H1 (cell line): Measurements from ENCODE around the gene UBE2Q2. TPM values are rescaled to one million over a fixed set of nuclear protein-coding genes. Genes with fewer than 3 reads are reported as not detected.

Source experiments
- CTCF ChIA-PET: fragments of 300-600 bp; sonication (Branson Sonifier 250); formaldehyde crosslinking; loops from one replicate; lab custom pipeline; 2021; ENCODE audit not compliant: partially characterized antibody; lab: Charles Lee
- POLR2A ChIA-PET: fragments of 300-600 bp; sonication (Branson Sonifier 250); formaldehyde crosslinking; loops from one replicate; lab custom pipeline; 2021; ENCODE audit warnings: inconsistent platforms; ENCODE audit not compliant: partially characterized antibody; lab: Charles Lee
- DNase-seq, 2 experiments: peaks; one replicate each; pipeline versions ENCODE4 v3.0.0 to v3.0.0-alpha.2; 2010 to 2022; ENCODE audit warnings: low spot score in 2 of 2, low read depth in 1 of 2, mixed read lengths in 1 of 2
- FAIRE-seq: peaks from 2 replicates; lab custom pipeline; 2011; peaks lifted over from hg19 to GRCh38; lab: Jason Lieb, UNC
- H2AFZ ChIP-seq: 2 replicates; pipeline ENCODE4 v1.8.1; 2012; ENCODE audit warnings: low read length, inconsistent platforms
- H2AK5ac ChIP-seq: 2 replicates; pipeline ENCODE4 v1.6.1; 2013; ENCODE audit warnings: low read depth, low read length
- H2BK120ac ChIP-seq: replicated peaks from 2 replicates; pipeline ENCODE3; 2013; ENCODE audit warnings: low read depth, low read length, inconsistent platforms
- H2BK12ac ChIP-seq: 2 replicates; pipeline ENCODE4 v1.6.1; 2013; ENCODE audit warnings: low read depth, low read length
- H2BK15ac ChIP-seq: 2 replicates; pipeline ENCODE4 v1.6.1; 2013; ENCODE audit warnings: low read length
- H2BK20ac ChIP-seq: 2 replicates; pipeline ENCODE4 v1.6.1; 2013; ENCODE audit warnings: low read length
- H2BK5ac ChIP-seq: 2 replicates; pipeline ENCODE4 v1.6.1; 2013; ENCODE audit warnings: low read depth, low read length
- H3K14ac ChIP-seq: 2 replicates; pipeline ENCODE4 v1.6.1; 2013; ENCODE audit warnings: inconsistent platforms; ENCODE audit not compliant: insufficient read length
- H3K18ac ChIP-seq: 2 replicates; pipeline ENCODE4 v1.6.1; 2013; ENCODE audit warnings: low read length; ENCODE audit errors: extremely low read depth
- H3K23ac ChIP-seq: 2 replicates; pipeline ENCODE4 v1.6.1; 2013; ENCODE audit warnings: inconsistent platforms; ENCODE audit not compliant: insufficient read length
- H3K23me2 ChIP-seq: 2 replicates; pipeline ENCODE4 v1.6.1; 2013; ENCODE audit warnings: low read depth, low read length
- H3K27ac ChIP-seq: 2 replicates; pipeline ENCODE4 v1.6.1; 2011; ENCODE audit warnings: low read depth, low read length, inconsistent platforms
- H3K27me3 ChIP-seq, 4 experiments: replicated peaks in 1 of 4; 1 replicate in 1 of 4; 2 replicates in 3 of 4; pipeline versions ENCODE4 v1.6.1 to v1.8.1; 2011 to 2013; ENCODE audit warnings: low read length in 3 of 4, mild to moderate bottlenecking in 3 of 4, inconsistent platforms in 2 of 4, mixed read lengths in 2 of 4, moderate library complexity in 1 of 4; ENCODE audit not compliant: control insufficient read depth in 3 of 4, insufficient read depth in 3 of 4; ENCODE audit errors: extremely low read depth in 1 of 4
- H3K36me3 ChIP-seq, 4 experiments: 2 replicates each; pipeline versions ENCODE4 v1.6.1 to v1.8.1; 2011 to 2013; ENCODE audit warnings: mild to moderate bottlenecking in 4 of 4, low read length in 3 of 4, moderate library complexity in 2 of 4, control low read depth in 1 of 4, inconsistent platforms in 1 of 4; ENCODE audit not compliant: insufficient read depth in 4 of 4, control insufficient read depth in 2 of 4
- H3K4ac ChIP-seq: replicated peaks from 2 replicates; pipeline ENCODE3; 2013; ENCODE audit warnings: low read length, low read depth, mixed read lengths, inconsistent platforms; ENCODE audit not compliant: insufficient read length
- H3K4me1 ChIP-seq, 4 experiments: replicated peaks in 1 of 4; 1 replicate in 1 of 4; 2 replicates in 3 of 4; pipeline versions ENCODE4 v1.6.1 to v1.8.1; 2011 to 2013; ENCODE audit warnings: low read length in 3 of 4, inconsistent platforms in 2 of 4, mixed read lengths in 1 of 4; ENCODE audit not compliant: insufficient read depth in 4 of 4, control insufficient read depth in 3 of 4
- H3K4me2 ChIP-seq, 2 experiments: 2 replicates each; pipeline versions ENCODE4 v1.6.1 to v1.8.1; 2011 to 2013; ENCODE audit warnings: low read depth in 2 of 2, low read length in 2 of 2, control low read depth in 1 of 2, inconsistent platforms in 1 of 2, mild to moderate bottlenecking in 1 of 2; ENCODE audit not compliant: insufficient read depth in 1 of 2
- H3K4me3 ChIP-seq, 4 experiments: fragments of 200-600, 300-600 bp in 1 of 4; sonication (generic), shearing (Covaris generic), sonication (Bioruptor Twin) in 1 of 4; 2 replicates each; pipeline versions ENCODE4 v1.5.1 to v1.8.1; 2011 to 2016; ENCODE audit warnings: low read length in 4 of 4, low read depth in 3 of 4, control low read depth in 2 of 4, inconsistent platforms in 2 of 4, mild to moderate bottlenecking in 2 of 4, mixed read lengths in 1 of 4, moderate library complexity in 1 of 4; ENCODE audit not compliant: insufficient read depth in 2 of 4; ENCODE audit errors: extremely low read depth in 1 of 4
- H3K56ac ChIP-seq: replicated peaks from 2 replicates; pipeline ENCODE3; 2013; ENCODE audit warnings: low read depth, mild to moderate bottlenecking, mixed read lengths, low read length, inconsistent platforms; ENCODE audit not compliant: insufficient read length
- H3K79me1 ChIP-seq: 2 replicates; pipeline ENCODE4 v1.6.1; 2013; ENCODE audit warnings: low read depth, low read length, control low read depth
- H3K79me2 ChIP-seq, 2 experiments: 2 replicates each; pipeline versions ENCODE4 v1.6.1 to v1.8.1; 2012 to 2013; ENCODE audit warnings: low read length in 2 of 2, mild to moderate bottlenecking in 2 of 2, inconsistent platforms in 1 of 2; ENCODE audit not compliant: insufficient read depth in 2 of 2, control insufficient read depth in 1 of 2
- H3K9ac ChIP-seq, 4 experiments: replicated peaks in 1 of 4; 1 replicate in 1 of 4; 2 replicates in 3 of 4; pipeline versions ENCODE4 v1.6.1 to v1.8.1; 2011 to 2013; ENCODE audit warnings: low read depth in 3 of 4, low read length in 3 of 4, control low read depth in 2 of 4, mild to moderate bottlenecking in 2 of 4, moderate library complexity in 2 of 4, inconsistent platforms in 1 of 4; ENCODE audit errors: extremely low read depth in 1 of 4
- H3K9me3 ChIP-seq, 2 experiments: 2 replicates each; pipeline versions ENCODE4 v1.6.1 to v1.8.1; 2012 to 2013; ENCODE audit warnings: mild to moderate bottlenecking in 2 of 2, moderate library complexity in 2 of 2, control low read depth in 1 of 2, inconsistent platforms in 1 of 2, low read depth in 1 of 2, low read length in 1 of 2, mixed read lengths in 1 of 2; ENCODE audit not compliant: insufficient read depth in 2 of 2
- H4K20me1 ChIP-seq, 2 experiments: replicated peaks in 1 of 2; 2 replicates each; pipeline versions ENCODE3 to v1.8.1; 2011 to 2013; ENCODE audit warnings: inconsistent platforms in 2 of 2, low read length in 2 of 2, mild to moderate bottlenecking in 1 of 2; ENCODE audit not compliant: insufficient read depth in 2 of 2, control insufficient read depth in 1 of 2
- H4K5ac ChIP-seq: 2 replicates; pipeline ENCODE4 v1.6.1; 2013; ENCODE audit warnings: low read length, low read depth, mixed read lengths, inconsistent platforms; ENCODE audit not compliant: insufficient read length
- H4K8ac ChIP-seq: 2 replicates; pipeline ENCODE4 v1.8.0; 2013; ENCODE audit warnings: mild to moderate bottlenecking, moderate library complexity, low read length, inconsistent platforms; ENCODE audit not compliant: insufficient read depth; ENCODE audit errors: extremely low read depth
- H4K91ac ChIP-seq: replicated peaks from 2 replicates; pipeline ENCODE3; 2013; ENCODE audit warnings: low read length, mixed read lengths, inconsistent platforms; ENCODE audit not compliant: insufficient read length
- BCL11A ChIP-seq, 2 experiments: IDR thresholded peaks; one replicate each; pipeline ENCODE4 v1.6.1; 2011; ENCODE audit warnings: low read depth in 2 of 2, low read length in 2 of 2, mild to moderate bottlenecking in 2 of 2
- HDAC2 ChIP-seq, 2 experiments: fragments of 300-600 bp in 1 of 2; sonication (generic) in 1 of 2; IDR thresholded peaks; 2 replicates each; pipeline ENCODE4 v1.6.1; 2011 to 2012; ENCODE audit warnings: low read depth in 2 of 2, low read length in 2 of 2, mild to moderate bottlenecking in 2 of 2, moderate library complexity in 2 of 2, borderline replicate concordance in 1 of 2, inconsistent platforms in 1 of 2
- KDM4A ChIP-seq: IDR thresholded peaks from one replicate; pipeline ENCODE4 v1.7.1; 2012; ENCODE audit warnings: low read depth, mild to moderate bottlenecking, moderate library complexity, low read length, inconsistent platforms; ENCODE audit not compliant: severe bottlenecking
- KDM5A ChIP-seq: fragments of 200-600 bp; IDR thresholded peaks from 2 replicates; pipeline ENCODE4 v1.7.1; 2012; ENCODE audit warnings: mild to moderate bottlenecking, low read length, inconsistent platforms, mixed read lengths
- POU5F1 ChIP-seq: IDR thresholded peaks from 2 replicates; pipeline ENCODE4 v1.6.1; 2011; ENCODE audit warnings: low read depth, mild to moderate bottlenecking, low read length, moderate library complexity
- RAD21 ChIP-seq, 2 experiments: IDR thresholded peaks in 1 of 2; conservative IDR thresholded peaks in 1 of 2; 2 replicates each; pipeline ENCODE4 v1.6.1; 2011; ENCODE audit warnings: low read depth in 2 of 2, low read length in 2 of 2, improper control_type of control experiment in 1 of 2, inconsistent platforms in 1 of 2, mild to moderate bottlenecking in 1 of 2, moderate library complexity in 1 of 2
- RXRA ChIP-seq: IDR thresholded peaks from 2 replicates; pipeline ENCODE4 v1.6.1; 2011; ENCODE audit warnings: low read depth, mild to moderate bottlenecking, low read length, moderate library complexity; ENCODE audit not compliant: insufficient read depth
- SIRT6 ChIP-seq: IDR thresholded peaks from one replicate; pipeline ENCODE4 v1.7.1; 2012; ENCODE audit warnings: low read length, inconsistent platforms
- SP1 ChIP-seq: IDR thresholded peaks from 2 replicates; pipeline ENCODE4 v1.6.1; 2011; ENCODE audit warnings: low read depth, low read length
- SRF ChIP-seq: IDR thresholded peaks from 2 replicates; pipeline ENCODE4 v1.6.1; 2011; ENCODE audit warnings: mild to moderate bottlenecking, low read depth, low read length, moderate library complexity
- SUZ12 ChIP-seq: fragments of 200-600 bp; sonication (generic); IDR thresholded peaks from 2 replicates; pipeline ENCODE4 v1.6.1; 2012; ENCODE audit warnings: mild to moderate bottlenecking, inconsistent platforms, low read length, moderate library complexity, mixed read lengths
- TCF12 ChIP-seq: IDR thresholded peaks from 2 replicates; pipeline ENCODE4 v1.6.1; 2011; ENCODE audit warnings: low read depth, mild to moderate bottlenecking, low read length
- whole genome bisulfite sequencing, 2 experiments: shearing (Covaris generic) in 1 of 2; methylation state at CpG; one replicate each; pipeline versions ENCODE4 v1.1.6 to v1.1.7; 2013 to 2015; ENCODE audit warnings: low lambda C conversion rate in 2 of 2, mixed read lengths in 2 of 2, inconsistent platforms in 1 of 2, low coverage in 1 of 2, missing lambda C conversion rate in 1 of 2; ENCODE audit not compliant: insufficient replicate concordance in 2 of 2, insufficient coverage in 1 of 2, insufficient read length in 1 of 2; ENCODE audit errors: extremely low coverage in 1 of 2, missing lambda C conversion rate in 1 of 2; 5-methylcytosine and 5-hydroxymethylcytosine counted together
- polyA plus RNA-seq, 7 experiments: library from polyadenylated mRNA; depleted of rRNA in 3 of 7; stranded (reverse) in 5 of 7; unstranded in 2 of 7; fragments of >200 nt in 5 of 7; fragments of 200-250 nt in 2 of 7; gene quantifications; 1 replicate in 5 of 7; 2 replicates in 1 of 7; 4 replicates in 1 of 7; pipeline versions ENCODE4 v1.2.1 to v1.2.3, GENCODE V29; 2011 to 2013; ENCODE audit warnings: missing spikeins in 2 of 7, mixed read lengths in 2 of 7
- total RNA-seq: library from RNA; stranded (reverse); fragmentation: NEBNext Ultra II Directional; extraction: Animal tissue kit (Norgen Biotek cat#: 25700); gene quantifications from 2 replicates; pipeline ENCODE4 v1.2.1, GENCODE V29; 2021

Gene UBE2Q2
- total and polyA plus RNA-seq, 2 of the 8 experiments (the other 6 are each of a cell fraction or from before 2014, with no cell fraction given), result 10.1 to 22.7 TPM

GRCh38 chr15:75929799-75930565, 86.7 kb downstream of the UBE2Q2 start:
- H2BK15ac ChIP-seq, result no peak overlapping the region
- no peak overlapping the region for H3K4me3 ChIP-seq
- H3K79me1 ChIP-seq, result 0 out of 2 replicates have a peak, but pooled peaks cover 2% of the 10 kb centered on the region
- no peak overlapping the region for H4K8ac ChIP-seq
- H2AFZ ChIP-seq, result no peak overlapping the region
- DNase-seq, result no peak
- H3K36me3 ChIP-seq, result peaks cover 3 to 47% (median 29%) of the 10 kb centered on the region in 4 experiments
- H3K27me3 ChIP-seq, result no peaks in the 10 kb centered on the region
- H3K79me2 ChIP-seq, result peaks cover 0 to 13% of the 10 kb centered on the region in 2 experiments; a peak in 2 of 4 replicates
- no peak overlapping the region for H2BK120ac ChIP-seq
- H3K4ac ChIP-seq, result no peak overlapping the region
- no peaks in the 10 kb centered on the region for H3K9me3 ChIP-seq
- no peak overlapping the region for H3K9ac ChIP-seq
- H3K23me2 ChIP-seq, result no peaks in the 10 kb centered on the region
- H3K4me2 ChIP-seq, result no peak overlapping the region
- peaks cover 3 to 10% of the 10 kb centered on the region in 2 experiments for H4K20me1 ChIP-seq
- no peak overlapping the region for H4K91ac ChIP-seq
- no peak overlapping the region for H2AK5ac ChIP-seq
- no peak overlapping the region for H3K56ac ChIP-seq
- no peak overlapping the region for H3K18ac ChIP-seq
- peaks cover 0 to 11% (median 3%) of the 10 kb centered on the region in 4 experiments; a peak in 3 of 7 replicates for H3K4me1 ChIP-seq
- H2BK5ac ChIP-seq, result no peak overlapping the region
- no peak overlapping the region for H3K23ac ChIP-seq
- no peak overlapping the region for H3K14ac ChIP-seq
- no peak overlapping the region for H2BK12ac ChIP-seq
- WGBS, 2 experiments, result 83% methylated on average over 5 of the region's 5 CpGs; no CpG with 5 or more reads in 1 of the 2 experiments
- CTCF ChIA-PET, result interaction anchor here (0.6 to 5.1 kb wide), 39 partner anchors 8 to 1525 kb away, joined by 3 to 41 read pairs (median 4); partner anchors contain the start of gene TMEM266
- no peak overlapping the region for H4K5ac ChIP-seq
- POLR2A ChIA-PET, result interaction anchor here (0.6 kb wide), 1 partner anchor 350 kb away, joined by 3 read pairs; no protein-coding TSS in a partner anchor
- FAIRE-seq, result no peak
- H2BK20ac ChIP-seq, result no peak overlapping the region
- H3K27ac ChIP-seq, result no peak overlapping the region
- TF ChIP-seq KDM4A, result no peak
- no peak for TF ChIP-seq TCF12
- TF ChIP-seq SUZ12, result no peak
- TF ChIP-seq HDAC2 (IDR thresholded peaks at IDR 0.05; ENCODE audit: borderline replicate concordance in 1 of 2, low read depth in 2 of 2, low read length in 2 of 2), result no peak
- no peak for TF ChIP-seq RXRA
- no peak for TF ChIP-seq KDM5A
- TF ChIP-seq RAD21 (IDR thresholded peaks at IDR 0.05 in 1 of 2, conservative IDR thresholded peaks at IDR 0.05 in 1 of 2; ENCODE audit: low read depth in 2 of 2, low read length in 2 of 2), result no peak
- no peak for TF ChIP-seq SP1
- TF ChIP-seq SIRT6, result no peak
- no peak for TF ChIP-seq SRF
- no peak for TF ChIP-seq BCL11A (IDR thresholded peaks at IDR 0.05; ENCODE audit: low read depth in 2 of 2, low read length in 2 of 2)
- no peak for TF ChIP-seq POU5F1
